Right hindlimb (tissue), 1 donor: Measurements from ENCODE around the gene LMX1B.
"Not testable (repeated sequence)": the region's sequence is repeated elsewhere in the genome, so short reads cannot be mapped to it uniquely, and the experiment has no call there.

Experiments
- DNase-seq: peaks from one replicate; pipeline ENCODE4 v3.0.0-alpha.2; 2018

LMX1B gene

GRCh38 chr9:126720661-126721563 lies 107.2 kb downstream of the LMX1B start:
- DNase-seq = no peak

- DNase-seq = no peak
Measured at GRCh38 chr9:126721564-126721981, 107.8 kb downstream of the LMX1B start.

GRCh38 chr9:126722252-126722921 lies 108.7 kb downstream of the LMX1B start:
- DNase-seq = peak; percentile 82

GRCh38 chr9:126722922-126723806 lies 109.4 kb downstream of the LMX1B start:
- no peak for DNase-seq

- no peak for DNase-seq
Measured at GRCh38 chr9:126723807-126724172, 110.1 kb downstream of the LMX1B start.

- no peak for DNase-seq
Measured at GRCh38 chr9:126724226-126724625, 110.5 kb downstream of the LMX1B start.

- DNase-seq = not testable (repeated sequence)
Measured at GRCh38 chr9:126725485-126725884, 111.8 kb downstream of the LMX1B start.

- not testable (repeated sequence) for DNase-seq
Measured at GRCh38 chr9:126728210-126728609, 114.5 kb downstream of the LMX1B start.

GRCh38 chr9:126730592-126730991 lies 116.9 kb downstream of the LMX1B start:
- DNase-seq = not testable (repeated sequence)

- no peak for DNase-seq
Measured at GRCh38 chr9:126733005-126733404, 119.3 kb downstream of the LMX1B start.

GRCh38 chr9:126734877-126735276 lies 121.1 kb downstream of the LMX1B start:
- DNase-seq = no peak

- DNase-seq = no peak
Measured at GRCh38 chr9:126735482-126735881, 121.8 kb downstream of the LMX1B start.

- DNase-seq = no peak
Measured at GRCh38 chr9:126738553-126738952, 124.8 kb downstream of the LMX1B start.

- no peak for DNase-seq
Measured at GRCh38 chr9:126743041-126743440, 129.3 kb downstream of the LMX1B start.

GRCh38 chr9:126745574-126746411 lies 132.1 kb downstream of the LMX1B start:
- DNase-seq = no peak
